Vagina (tissue), 2 donors: ENCODE results near the gene PTGFR.

ENCODE experiments used
- POLR2A ChIP-seq, 2 donors: fragments of 450-650 bp; IDR thresholded peaks; one replicate each; pipeline ENCODE4 v1.6.1; 2017; ENCODE audit warnings: antibody characterized with exemption in 2 of 2, mild to moderate bottlenecking in 2 of 2, moderate library complexity in 2 of 2
- TF ChIP-seq, protein P1 (sequence below), 3 experiments: fragments of 450-650 bp in 2 of 3; fragments of 200-600 bp in 1 of 3; sonication (generic) in 1 of 3; IDR thresholded peaks; one replicate each; pipeline ENCODE4 v1.5.1; 2017 to 2019; ENCODE audit warnings: antibody characterized with exemption in 3 of 3, mild to moderate bottlenecking in 2 of 3, moderate library complexity in 2 of 3

DNA sequence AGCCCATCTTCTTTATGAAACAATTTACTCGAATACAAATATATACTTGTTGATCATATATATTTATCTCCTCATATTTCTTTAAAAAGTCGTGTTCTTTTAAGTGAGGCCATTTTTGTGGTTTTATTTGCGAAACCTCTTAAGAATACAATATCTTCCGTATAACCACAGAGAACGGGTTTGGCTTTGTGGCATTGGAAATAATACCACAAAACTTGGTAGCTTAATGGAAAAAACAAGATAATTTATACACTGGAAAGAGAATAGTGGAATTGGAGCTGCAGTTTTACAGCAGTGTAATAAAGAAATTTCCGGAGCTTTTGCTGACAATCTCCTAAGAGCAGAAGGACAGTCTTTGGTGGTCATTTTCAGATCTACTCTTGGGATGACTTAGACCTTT is 29.4 kb downstream of the PTGFR start:
- TF ChIP-seq, protein P1, sequence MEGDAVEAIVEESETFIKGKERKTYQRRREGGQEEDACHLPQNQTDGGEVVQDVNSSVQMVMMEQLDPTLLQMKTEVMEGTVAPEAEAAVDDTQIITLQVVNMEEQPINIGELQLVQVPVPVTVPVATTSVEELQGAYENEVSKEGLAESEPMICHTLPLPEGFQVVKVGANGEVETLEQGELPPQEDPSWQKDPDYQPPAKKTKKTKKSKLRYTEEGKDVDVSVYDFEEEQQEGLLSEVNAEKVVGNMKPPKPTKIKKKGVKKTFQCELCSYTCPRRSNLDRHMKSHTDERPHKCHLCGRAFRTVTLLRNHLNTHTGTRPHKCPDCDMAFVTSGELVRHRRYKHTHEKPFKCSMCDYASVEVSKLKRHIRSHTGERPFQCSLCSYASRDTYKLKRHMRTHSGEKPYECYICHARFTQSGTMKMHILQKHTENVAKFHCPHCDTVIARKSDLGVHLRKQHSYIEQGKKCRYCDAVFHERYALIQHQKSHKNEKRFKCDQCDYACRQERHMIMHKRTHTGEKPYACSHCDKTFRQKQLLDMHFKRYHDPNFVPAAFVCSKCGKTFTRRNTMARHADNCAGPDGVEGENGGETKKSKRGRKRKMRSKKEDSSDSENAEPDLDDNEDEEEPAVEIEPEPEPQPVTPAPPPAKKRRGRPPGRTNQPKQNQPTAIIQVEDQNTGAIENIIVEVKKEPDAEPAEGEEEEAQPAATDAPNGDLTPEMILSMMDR (IDR thresholded peaks at IDR 0.05) = no peak
- TF ChIP-seq POLR2A (IDR thresholded peaks at IDR 0.05) = no peak
